HK-2 (cell line): ENCODE data around the gene AGBL5.

ENCODE experiments used
- DNase-seq: peaks from one replicate; pipeline ENCODE4 v3.0.0-alpha.2; 2018; ENCODE audit not compliant: unreplicated experiment

The AGBL5 gene

DNA sequence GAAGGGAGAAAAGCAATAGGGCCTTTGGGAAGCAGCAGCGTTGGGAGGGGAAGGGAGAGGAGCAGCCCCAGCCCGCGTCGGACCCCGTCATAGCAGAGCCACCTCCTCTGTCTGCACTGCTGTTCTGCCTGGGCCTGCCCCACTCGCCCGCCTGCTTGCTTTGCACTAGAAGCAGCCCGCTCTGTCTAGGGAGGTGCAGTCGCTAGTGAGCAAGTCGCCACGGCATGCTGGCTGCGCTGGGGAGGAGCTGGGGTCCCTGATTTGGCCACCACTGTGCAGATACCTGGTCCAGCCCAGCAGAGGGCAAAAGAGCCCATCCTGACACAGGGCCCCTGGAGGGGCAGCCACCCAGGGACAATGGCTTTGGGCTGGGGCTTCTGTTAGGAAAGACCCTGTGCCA lies 26.7 kb upstream of the AGBL5 start:
- no peak for DNase-seq

- no peak for DNase-seq
Observed at GRCh38 chr2:27025281-27025800, 26.1 kb upstream of the AGBL5 start.

DNA sequence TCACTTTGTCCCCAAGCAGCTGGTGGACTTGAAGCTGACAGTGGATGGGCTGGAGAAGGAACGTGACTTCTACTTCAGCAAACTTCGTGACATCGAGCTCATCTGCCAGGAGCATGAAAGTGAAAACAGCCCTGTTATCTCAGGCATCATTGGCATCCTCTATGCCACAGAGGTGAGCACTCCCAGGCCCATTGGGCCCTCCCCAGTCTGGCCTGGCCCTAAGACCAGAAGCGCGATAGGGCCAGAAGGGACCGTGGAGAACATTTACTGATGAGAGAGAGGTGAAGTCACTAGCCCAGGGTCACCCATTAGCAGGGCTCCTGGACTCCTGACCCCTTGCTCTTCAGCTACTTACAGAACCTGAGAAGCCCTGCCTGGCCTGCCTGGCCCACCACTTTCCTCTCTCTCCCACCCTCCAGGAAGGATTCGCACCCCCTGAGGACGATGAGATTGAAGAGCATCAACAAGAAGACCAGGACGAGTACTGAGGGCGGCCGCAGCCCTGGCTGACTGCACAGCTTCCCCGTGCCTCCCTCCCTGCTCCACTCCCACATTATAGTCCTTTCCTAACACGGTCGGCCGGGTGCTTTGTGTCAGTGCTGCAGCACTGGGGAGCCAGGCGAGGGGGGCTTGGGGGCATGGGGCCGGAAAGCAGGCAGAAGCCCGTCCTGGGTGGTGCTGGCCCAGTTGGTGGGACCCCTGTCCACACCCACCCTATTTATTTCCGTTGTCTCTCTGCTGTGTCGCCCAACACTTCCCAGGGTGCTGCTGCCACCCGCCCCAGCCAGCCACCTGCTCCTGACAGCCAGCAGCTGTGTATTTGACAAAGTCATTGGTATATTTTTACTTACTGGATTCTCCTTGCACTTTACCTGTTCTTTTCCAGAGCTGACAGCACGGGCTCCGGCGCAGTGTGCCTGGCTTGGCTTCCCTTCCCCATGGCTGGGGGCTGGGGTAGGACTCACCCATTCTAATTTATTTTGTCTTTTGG lies 25.3 kb upstream of the AGBL5 start:
- DNase-seq, result no peak

DNA sequence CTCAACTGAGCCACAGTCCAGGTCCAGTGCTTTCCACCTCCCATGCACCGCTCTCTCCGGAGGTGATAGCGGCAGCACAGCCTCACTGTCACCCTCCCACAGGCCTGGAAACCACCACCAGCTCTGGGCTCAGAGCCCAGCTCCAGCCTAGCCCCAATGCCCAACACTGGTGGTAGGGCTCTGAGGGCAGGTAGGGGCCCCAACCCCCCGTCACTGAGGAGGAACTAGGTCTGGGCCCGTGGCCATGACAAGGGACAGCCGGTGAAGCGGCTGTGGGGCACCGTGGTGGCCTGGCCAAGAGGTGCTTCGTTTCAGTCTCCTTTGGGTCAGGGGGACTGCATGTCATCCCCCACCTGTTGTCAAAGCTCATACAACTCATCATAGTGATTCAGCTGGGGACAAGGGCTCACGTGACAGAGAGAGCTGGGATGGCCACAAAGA lies 24.2 kb upstream of the AGBL5 start:
- no peak for DNase-seq

DNA sequence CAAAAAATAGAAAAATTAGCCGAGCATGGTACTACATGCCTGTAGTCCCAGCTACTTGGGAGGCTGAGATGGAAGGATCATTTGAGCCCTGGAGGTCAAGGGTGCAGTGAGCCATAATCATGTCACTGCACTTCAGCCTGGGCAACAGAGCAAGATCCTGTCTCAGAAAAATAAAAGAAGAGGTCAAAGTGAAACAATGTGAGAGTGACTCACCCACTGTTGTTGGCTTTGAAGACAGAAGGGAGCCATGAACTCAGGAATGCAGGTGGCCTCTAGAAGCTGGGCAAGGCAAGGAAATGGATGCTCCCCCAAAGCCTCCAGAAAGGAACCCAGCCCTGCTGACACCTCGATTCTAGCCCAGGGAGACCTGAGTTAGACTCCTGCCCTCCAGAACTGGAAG lies 22.4 kb upstream of the AGBL5 start:
- DNase-seq, result no peak

DNA sequence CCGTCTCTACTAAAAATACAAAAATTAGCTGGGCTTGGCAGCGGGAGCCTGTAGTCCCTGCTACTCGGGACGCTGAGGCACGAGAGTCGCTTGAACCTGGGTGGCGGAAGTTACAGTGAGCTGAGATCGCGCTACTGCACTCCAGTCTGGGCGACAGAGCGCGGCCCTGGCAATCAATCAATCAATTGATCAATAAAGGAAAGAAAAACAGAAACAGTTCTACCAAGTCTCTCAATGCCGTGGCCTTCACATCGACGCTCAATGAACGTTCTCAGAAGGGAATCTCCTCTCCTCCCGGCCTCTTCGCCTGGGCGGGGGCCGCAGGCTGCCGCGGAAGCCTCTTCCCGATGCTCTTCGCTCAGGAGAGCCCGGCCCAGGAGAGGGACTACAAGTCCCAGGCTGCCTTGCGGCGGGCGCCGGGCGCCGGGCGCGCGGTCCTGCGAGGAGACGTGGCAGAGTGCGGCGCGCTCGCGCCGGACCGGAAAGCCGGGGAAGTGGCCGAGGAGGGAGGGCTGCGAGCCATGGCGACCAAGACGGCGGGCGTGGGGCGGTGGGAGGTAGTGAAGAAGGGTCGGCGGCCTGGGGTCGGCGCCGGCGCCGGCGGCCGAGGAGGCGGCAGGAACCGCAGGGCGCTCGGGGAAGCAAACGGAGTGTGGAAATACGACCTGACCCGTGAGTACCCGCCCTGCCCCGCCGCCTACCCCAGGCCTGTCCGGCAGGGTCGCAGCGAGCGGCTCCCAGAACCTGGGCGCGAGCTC lies 18.8 kb upstream of the AGBL5 start, which contains the start of gene TMEM214:
Gene TMEM214, plus strand, starts transcription at position 471 of the 758 bp plus-strand sequence. Its CDS starts 51 bp downstream, at position 522.
- DNase-seq, result peak; percentile 92

- no peak for DNase-seq
Observed at GRCh38 chr2:27033253-27033852, 18.1 kb upstream of the AGBL5 start.

GRCh38 chr2:27038012-27038411 lies 13.5 kb upstream of the AGBL5 start:
- DNase-seq, result no peak

GRCh38 chr2:27038631-27039339 lies 12.7 kb upstream of the AGBL5 start:
- no peak for DNase-seq

GRCh38 chr2:27039426-27039825 lies 12.0 kb upstream of the AGBL5 start:
- no peak for DNase-seq

- no peak for DNase-seq
Observed at GRCh38 chr2:27039871-27040270, 11.6 kb upstream of the AGBL5 start.

- DNase-seq, result no peak
Observed at GRCh38 chr2:27040282-27040681, 11.2 kb upstream of the AGBL5 start.

- no peak for DNase-seq
Observed at GRCh38 chr2:27041752-27042151, 9.7 kb upstream of the AGBL5 start.

- no peak for DNase-seq
Observed at GRCh38 chr2:27042159-27042661, 9.3 kb upstream of the AGBL5 start.

DNA sequence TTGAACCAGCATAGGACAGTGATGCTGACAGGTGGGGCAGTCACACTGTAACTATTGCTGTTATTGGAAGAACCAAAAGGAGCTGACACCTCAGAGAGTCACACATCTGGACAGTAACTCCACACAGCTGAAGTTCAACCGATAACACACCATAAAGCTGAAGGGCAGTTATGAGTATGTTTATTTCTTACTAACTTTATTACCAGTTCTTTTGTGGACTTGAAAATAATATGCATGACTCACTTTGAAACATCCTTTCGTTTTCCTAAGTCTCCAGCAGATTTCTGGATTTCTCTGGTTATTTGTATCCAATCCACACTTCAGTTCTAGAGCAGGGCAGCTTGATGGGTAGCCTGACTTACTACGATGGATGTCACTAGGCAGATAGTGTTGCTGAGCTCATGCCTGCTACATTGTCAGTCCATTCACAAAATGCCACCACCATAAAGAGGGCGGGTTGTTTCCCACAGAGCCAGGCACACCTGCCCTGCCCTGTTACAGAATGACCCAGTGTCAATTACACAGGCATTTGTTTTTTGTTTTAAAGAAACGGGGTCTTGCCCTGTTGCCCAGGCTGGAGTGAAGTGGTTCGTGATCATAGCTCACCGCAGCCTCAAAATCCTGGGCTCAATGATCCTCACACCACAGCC lies 8.4 kb upstream of the AGBL5 start:
- DNase-seq, result no peak

DNA sequence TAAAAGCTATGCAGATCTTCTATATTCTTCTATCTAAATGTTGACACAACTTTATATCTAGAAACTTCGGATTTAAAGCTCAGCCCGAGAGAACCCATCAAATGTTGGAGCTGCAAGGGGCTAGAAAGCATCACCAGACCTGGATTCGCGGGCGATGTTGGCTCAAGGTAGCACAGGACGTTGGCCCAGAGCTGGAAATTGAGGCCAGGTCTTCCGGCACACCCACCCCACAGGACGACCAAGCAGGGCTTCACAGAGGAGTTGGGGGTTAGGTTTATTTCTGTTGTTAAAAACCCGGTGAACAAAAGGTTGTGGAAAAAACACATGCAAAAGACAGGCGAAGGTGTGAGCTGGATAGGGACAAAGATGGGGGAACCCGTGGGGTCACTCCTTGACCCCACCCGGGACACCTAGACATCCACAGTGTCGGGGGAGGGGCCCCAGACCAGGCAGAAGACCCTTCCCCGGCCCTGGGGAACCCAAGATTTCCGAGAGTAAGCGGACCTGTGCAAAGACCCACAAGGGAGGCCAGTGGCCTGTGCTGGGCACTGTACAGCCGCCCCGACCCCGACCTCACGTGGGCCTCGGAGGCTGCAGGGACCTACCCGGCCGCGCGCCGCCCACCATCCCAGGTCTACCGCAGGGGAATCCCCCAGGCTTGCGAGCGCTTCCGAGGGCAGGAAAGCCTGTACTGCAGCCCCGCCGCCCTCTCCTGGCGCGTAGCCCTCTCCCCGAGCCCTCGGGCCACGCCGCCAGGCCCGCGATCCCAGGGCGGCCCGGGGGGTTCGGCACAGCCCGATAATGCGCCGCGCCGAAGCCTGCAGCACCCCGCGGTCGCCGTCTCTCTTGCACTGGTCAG lies 1.8 kb upstream of the AGBL5 start:
- peak; percentile 72 for DNase-seq

DNA sequence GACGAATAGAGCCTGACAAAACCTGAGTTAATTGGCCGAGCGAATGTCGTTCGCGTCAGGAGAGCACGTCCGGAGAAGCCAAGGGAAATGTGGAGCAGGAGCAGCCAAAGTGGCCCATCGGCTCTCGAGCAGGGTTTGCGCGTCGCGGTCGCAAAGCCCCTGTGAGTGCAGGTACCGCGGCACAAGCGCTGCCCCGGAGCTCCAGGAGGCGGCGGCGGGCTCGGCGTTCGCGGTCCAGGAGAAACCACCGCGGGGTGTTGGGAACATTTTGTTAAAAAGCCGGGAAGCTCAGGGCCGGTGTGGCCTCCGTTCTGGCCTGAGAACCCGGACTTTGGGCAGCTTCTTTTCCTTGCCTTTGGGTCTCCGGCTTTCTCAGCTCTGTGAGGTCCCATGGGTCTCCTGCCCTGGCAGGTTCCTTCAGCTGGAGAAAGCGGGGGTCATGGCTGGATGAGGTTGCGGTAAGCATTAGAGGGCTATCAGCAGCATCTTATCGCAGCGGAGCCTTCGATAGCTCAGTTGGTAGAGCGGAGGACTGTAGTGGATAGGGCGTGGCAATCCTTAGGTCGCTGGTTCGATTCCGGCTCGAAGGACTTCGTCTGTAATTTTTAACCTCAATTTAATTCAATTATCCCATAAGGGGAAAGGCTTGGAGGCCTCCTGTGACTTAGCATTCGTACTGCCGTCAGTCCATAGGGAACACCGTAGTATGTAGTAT lies 1.0 kb upstream of the AGBL5 start:
- peak; percentile 96 for DNase-seq

- no peak for DNase-seq
Observed at GRCh38 chr2:27051902-27052645, 606 bp downstream of the AGBL5 start.
